Activated T-helper 9 cell treated with anti-CD3 and anti-CD28 coated beads, Interleukin-2, amount 50 U/mL, for 16 hours (primary cell): Measurements from ENCODE around the gene ENHO.

Experiments used
- DNase-seq: peaks from one replicate; pipeline ENCODE4 v3.0.0-alpha.2; 2020; ENCODE audit warnings: low read depth

Gene ENHO

GRCh38 chr9:34524349-34524748, 1.6 kb upstream of the ENHO start:
- no peak for DNase-seq

- no peak for DNase-seq
Observed at GRCh38 chr9:34522091-34522887, 501 bp downstream of the ENHO start.

- no peak for DNase-seq
Observed at GRCh38 chr9:34521406-34522045, 1.3 kb downstream of the ENHO start.

- no peak for DNase-seq
Observed at GRCh38 chr9:34520505-34521385, 2.0 kb downstream of the ENHO start.

- DNase-seq, result no peak
Observed at GRCh38 chr9:34520096-34520495, 2.7 kb downstream of the ENHO start.

- no peak for DNase-seq
Observed at GRCh38 chr9:34519321-34520020, 3.3 kb downstream of the ENHO start.

GRCh38 chr9:34518896-34519295, 3.9 kb downstream of the ENHO start:
- DNase-seq, result no peak

- DNase-seq, result no peak
Observed at GRCh38 chr9:34518110-34518616, 4.6 kb downstream of the ENHO start.

- DNase-seq, result no peak
Observed at GRCh38 chr9:34517185-34517584, 5.6 kb downstream of the ENHO start.

- no peak for DNase-seq
Observed at GRCh38 chr9:34515959-34516358, 6.8 kb downstream of the ENHO start.

- DNase-seq, result no peak
Observed at GRCh38 chr9:34514816-34515215, 8.0 kb downstream of the ENHO start.

GRCh38 chr9:34514401-34514800, 8.4 kb downstream of the ENHO start:
- no peak for DNase-seq

- DNase-seq, result no peak
Observed at GRCh38 chr9:34513567-34514214, 9.1 kb downstream of the ENHO start.

- DNase-seq, result no peak
Observed at GRCh38 chr9:34512131-34513078, 10.4 kb downstream of the ENHO start.

GRCh38 chr9:34510497-34511468, 12.0 kb downstream of the ENHO start:
- DNase-seq, result no peak

GRCh38 chr9:34508951-34509350, 13.8 kb downstream of the ENHO start:
- no peak for DNase-seq

- no peak for DNase-seq
Observed at GRCh38 chr9:34508463-34508862, 14.3 kb downstream of the ENHO start.

- DNase-seq, result no peak
Observed at GRCh38 chr9:34507966-34508365, 14.8 kb downstream of the ENHO start.

- no peak for DNase-seq
Observed at GRCh38 chr9:34507556-34507955, 15.2 kb downstream of the ENHO start.
